Fibroblast of skin of right quadriceps (primary cell): ENCODE data around the gene GMPS.
"Not testable (repeated sequence)": the region's sequence is repeated elsewhere in the genome, so short reads cannot be mapped to it uniquely, and the experiment has no call there.

Experiments used
- DNase-seq: peaks from one replicate; pipeline ENCODE4 v3.0.0-alpha.2; 2013

Gene GMPS

GRCh38 chr3:155872904-155873646 is 2.6 kb downstream of the GMPS start:
- no peak for DNase-seq

- DNase-seq, result no peak
Observed at GRCh38 chr3:155876037-155876436, 5.6 kb downstream of the GMPS start.

- no peak for DNase-seq
Observed at GRCh38 chr3:155876503-155876902, 6.1 kb downstream of the GMPS start.

- no peak for DNase-seq
Observed at GRCh38 chr3:155880286-155880685, 9.8 kb downstream of the GMPS start.

- DNase-seq, result no peak
Observed at GRCh38 chr3:155884292-155884691, 13.8 kb downstream of the GMPS start.

- DNase-seq, result no peak
Observed at GRCh38 chr3:155885292-155885691, 14.8 kb downstream of the GMPS start.

- not testable (repeated sequence) for DNase-seq
Observed at GRCh38 chr3:155886348-155886747, 15.9 kb downstream of the GMPS start.

- no peak for DNase-seq
Observed at GRCh38 chr3:155886915-155887314, 16.5 kb downstream of the GMPS start.

- no peak for DNase-seq
Observed at GRCh38 chr3:155889212-155889611, 18.8 kb downstream of the GMPS start.

- DNase-seq, result no peak
Observed at GRCh38 chr3:155889952-155890351, 19.5 kb downstream of the GMPS start.

GRCh38 chr3:155890671-155891190 is 20.3 kb downstream of the GMPS start:
- DNase-seq, result peak; percentile 17

GRCh38 chr3:155891321-155891720 is 20.9 kb downstream of the GMPS start:
- DNase-seq, result no peak

GRCh38 chr3:155895379-155895900 is 25.0 kb downstream of the GMPS start:
- no peak for DNase-seq

- no peak for DNase-seq
Observed at GRCh38 chr3:155906900-155907299, 36.5 kb downstream of the GMPS start.

GRCh38 chr3:155908086-155908485 is 37.6 kb downstream of the GMPS start:
- no peak for DNase-seq

- DNase-seq, result no peak
Observed at GRCh38 chr3:155908605-155909004, 38.2 kb downstream of the GMPS start.

GRCh38 chr3:155912090-155912489 is 41.6 kb downstream of the GMPS start:
- DNase-seq, result no peak

- peak; percentile 40 for DNase-seq
Observed at GRCh38 chr3:155912579-155913190, 42.2 kb downstream of the GMPS start.

GRCh38 chr3:155917781-155918180 is 47.3 kb downstream of the GMPS start:
- no peak for DNase-seq

- no peak for DNase-seq
Observed at GRCh38 chr3:155919728-155920127, 49.3 kb downstream of the GMPS start.

- DNase-seq, result no peak
Observed at GRCh38 chr3:155921486-155921885, 51.0 kb downstream of the GMPS start.

GRCh38 chr3:155934230-155934629 is 63.8 kb downstream of the GMPS start:
- no peak for DNase-seq

GRCh38 chr3:155938409-155938808 is 68.0 kb downstream of the GMPS start:
- DNase-seq, result no peak

GRCh38 chr3:155941354-155941753 is 70.9 kb downstream of the GMPS start:
- DNase-seq, result no peak
